ENCODE data around the gene GLYR1. TPM values are rescaled to one million over a fixed set of nuclear protein-coding genes. Genes with fewer than 3 reads are reported as not detected.

GLYR1 gene
- total RNA-seq, 4 donors from 2014 or later = 44.4 to 56.0 (median 52.0) TPM

DNA sequence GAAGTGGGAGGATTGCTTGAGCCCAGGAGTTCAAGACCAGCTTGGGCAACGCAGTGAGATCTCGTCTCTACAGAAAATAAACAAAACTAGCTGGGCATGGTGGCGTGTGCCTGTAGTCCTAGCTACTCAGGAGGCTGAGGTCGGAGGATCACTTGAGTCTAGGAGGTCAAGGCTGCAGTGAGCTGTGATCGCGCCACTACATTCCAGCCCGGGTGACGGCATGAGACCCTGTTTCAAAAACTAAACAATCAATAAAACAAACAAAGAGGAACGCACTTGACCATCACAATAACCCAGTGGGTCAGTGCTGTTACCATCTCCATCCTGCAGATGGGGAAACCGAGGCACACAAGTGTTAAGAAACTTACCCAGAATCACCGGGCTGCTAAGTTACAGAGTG is 93.9 kb downstream of the GLYR1 start:
- no peak for DNase-seq (ENCODE audit: low spot score)
- TF ChIP-seq, protein P1, sequence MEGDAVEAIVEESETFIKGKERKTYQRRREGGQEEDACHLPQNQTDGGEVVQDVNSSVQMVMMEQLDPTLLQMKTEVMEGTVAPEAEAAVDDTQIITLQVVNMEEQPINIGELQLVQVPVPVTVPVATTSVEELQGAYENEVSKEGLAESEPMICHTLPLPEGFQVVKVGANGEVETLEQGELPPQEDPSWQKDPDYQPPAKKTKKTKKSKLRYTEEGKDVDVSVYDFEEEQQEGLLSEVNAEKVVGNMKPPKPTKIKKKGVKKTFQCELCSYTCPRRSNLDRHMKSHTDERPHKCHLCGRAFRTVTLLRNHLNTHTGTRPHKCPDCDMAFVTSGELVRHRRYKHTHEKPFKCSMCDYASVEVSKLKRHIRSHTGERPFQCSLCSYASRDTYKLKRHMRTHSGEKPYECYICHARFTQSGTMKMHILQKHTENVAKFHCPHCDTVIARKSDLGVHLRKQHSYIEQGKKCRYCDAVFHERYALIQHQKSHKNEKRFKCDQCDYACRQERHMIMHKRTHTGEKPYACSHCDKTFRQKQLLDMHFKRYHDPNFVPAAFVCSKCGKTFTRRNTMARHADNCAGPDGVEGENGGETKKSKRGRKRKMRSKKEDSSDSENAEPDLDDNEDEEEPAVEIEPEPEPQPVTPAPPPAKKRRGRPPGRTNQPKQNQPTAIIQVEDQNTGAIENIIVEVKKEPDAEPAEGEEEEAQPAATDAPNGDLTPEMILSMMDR (IDR thresholded peaks at IDR 0.05) = no peak
- ATAC-seq (ENCODE audit: low FRiP score) = no peak

Small RNAs within 50 kb of the gene (small RNA-seq; reads per million reads assigned to genes)
- not detected for gene RF00017

Other genes with a start within 250 kb of the GLYR1 start
- 10 to 100 TPM in 1 of 4 donors, 1 to 10 TPM in 3; 5.5 to 16.3 (median 6.7) TPM for gene UBALD1, start 232.4 kb downstream of the GLYR1 start, total RNA-seq
- gene MGRN1, start 222.5 kb downstream of the GLYR1 start, total RNA-seq = 10 to 100 TPM; 26.4 to 51.8 (median 31.4) TPM
- 10 to 100 TPM; 12.4 to 26.8 (median 20.9) TPM for gene NUDT16L1, start 153.7 kb downstream of the GLYR1 start, total RNA-seq
- 10 to 100 TPM; 12.6 to 24.1 (median 17.2) TPM for gene ANKS3, start 113.0 kb downstream of the GLYR1 start, total RNA-seq
- 1 to 10 TPM in 2 of 4 donors, under 1 TPM in 2; 0.31 to 1.1 (median 0.87) TPM for gene DNAAF8, start 112.8 kb downstream of the GLYR1 start, total RNA-seq
- gene ZNF500, start 80.1 kb downstream of the GLYR1 start, total RNA-seq = 10 to 100 TPM in 2 of 4 donors, 1 to 10 TPM in 2; 8.9 to 18.6 (median 10.9) TPM
- not detected for gene SEPTIN12, start 58.9 kb downstream of the GLYR1 start, total RNA-seq
- gene SMIM22, start 51.9 kb downstream of the GLYR1 start, total RNA-seq = not detected
- gene ROGDI, start 44.7 kb downstream of the GLYR1 start, total RNA-seq = 1 to 10 TPM; 5.5 to 9.3 (median 8.0) TPM
- 10 to 100 TPM; 32.8 to 67.5 (median 41.1) TPM for gene UBN1, start 193 bp upstream of the GLYR1 start, total RNA-seq
- gene PPL, start 89.9 kb upstream of the GLYR1 start, total RNA-seq = 10 to 100 TPM; 31.3 to 97.6 (median 59.5) TPM
- gene SEC14L5, start 111.0 kb upstream of the GLYR1 start, total RNA-seq = 1 to 10 TPM in 1 of 4 donors, under 1 TPM in 3; 0.12 to 1.3 (median 0.45) TPM
- gene NAGPA, start 186.6 kb upstream of the GLYR1 start, total RNA-seq = 10 to 100 TPM; 14.9 to 29.7 (median 21.9) TPM
- gene C16orf89, start 218.7 kb upstream of the GLYR1 start, total RNA-seq = 10 to 100 TPM in 1 of 4 donors, 1 to 10 TPM in 3; 3.8 to 16.6 (median 7.1) TPM
- gene ALG1, start 224.6 kb upstream of the GLYR1 start, total RNA-seq = 10 to 100 TPM; 16.9 to 19.5 (median 18.0) TPM